HG03135 (cell line): Measurements from ENCODE around the gene CRYGN.

Experiments
- ATAC-seq: cut with Tn5 transposase; IDR thresholded peaks from one replicate; pipeline ENCODE4 v1.9.1; 2021; ENCODE audit warnings: mild to moderate bottlenecking, moderate library complexity; ENCODE audit not compliant: unreplicated experiment

Gene CRYGN, protein sequence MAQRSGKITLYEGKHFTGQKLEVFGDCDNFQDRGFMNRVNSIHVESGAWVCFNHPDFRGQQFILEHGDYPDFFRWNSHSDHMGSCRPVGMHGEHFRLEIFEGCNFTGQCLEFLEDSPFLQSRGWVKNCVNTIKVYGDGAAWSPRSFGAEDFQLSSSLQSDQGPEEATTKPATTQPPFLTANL

DNA sequence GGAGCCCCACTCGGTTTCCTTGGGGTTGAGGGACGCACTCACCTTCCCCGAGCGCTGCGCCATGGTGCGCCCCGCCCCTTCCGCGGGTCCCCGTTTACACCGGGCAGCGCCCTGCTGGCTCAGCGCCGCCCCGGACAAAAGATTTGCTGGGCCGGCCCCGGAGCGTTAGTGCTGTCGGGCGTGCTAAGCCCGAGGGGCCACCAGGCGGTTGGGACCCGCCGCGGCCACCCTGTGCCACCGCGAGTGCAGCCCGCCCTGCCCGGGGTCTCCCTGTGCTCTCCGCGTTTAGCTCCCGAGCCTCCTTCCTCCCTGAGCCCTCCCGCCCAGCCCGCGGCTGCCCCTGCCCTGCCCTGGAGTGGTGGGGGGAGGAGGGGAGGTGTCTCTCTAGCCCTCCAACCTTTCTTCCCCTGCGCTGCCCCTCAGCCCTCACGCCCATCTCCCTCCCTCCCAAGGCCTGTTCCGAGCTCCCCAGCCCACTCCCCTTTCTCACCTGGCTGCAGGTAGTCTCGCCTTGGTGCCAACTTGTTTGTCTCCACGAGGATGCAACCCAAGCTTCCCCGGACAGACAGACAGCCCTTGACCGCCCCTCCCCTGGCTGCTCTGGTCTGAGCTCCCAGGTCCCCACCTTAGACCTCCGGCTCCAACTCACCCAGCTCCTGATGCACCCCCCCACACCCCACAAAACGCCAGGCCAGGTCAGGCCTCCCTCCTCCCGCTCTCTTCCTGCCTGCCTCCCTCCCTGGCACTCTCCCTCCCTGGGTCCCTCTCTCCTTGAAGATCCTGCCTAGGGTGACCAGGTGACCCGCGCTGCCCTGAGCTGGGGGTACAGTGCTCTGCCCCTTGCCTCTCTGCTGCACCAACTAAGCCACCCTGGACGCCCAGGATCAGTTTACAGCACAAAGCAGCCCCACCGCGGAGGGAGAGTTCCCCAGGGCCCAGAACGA is at the start of gene CRYGN:
CRYGN (minus strand) TSS at position 287 of the 944 bp plus-strand sequence; CDS start at position 63, 224 bp downstream.
- ATAC-seq = no peak

DNA sequence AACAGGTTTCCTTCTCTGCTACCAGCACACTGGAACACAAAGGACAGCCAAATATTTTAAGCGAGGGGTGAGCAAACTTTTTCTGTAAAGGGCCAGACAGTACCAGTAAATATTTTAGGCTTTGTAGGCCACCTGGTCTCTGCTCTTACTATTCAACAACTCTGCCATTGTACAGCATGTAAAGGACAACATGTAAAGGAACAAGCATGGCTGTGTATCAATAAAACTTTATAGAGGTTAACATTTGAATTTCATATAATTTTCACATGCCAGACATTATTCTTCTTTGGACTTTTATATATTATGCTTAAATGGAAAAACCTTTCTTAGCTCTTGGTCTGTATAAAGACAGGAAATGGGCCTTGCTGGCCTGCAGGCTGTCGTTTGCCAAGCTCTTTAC is 49.6 kb upstream of the CRYGN start:
- ATAC-seq = no peak

DNA sequence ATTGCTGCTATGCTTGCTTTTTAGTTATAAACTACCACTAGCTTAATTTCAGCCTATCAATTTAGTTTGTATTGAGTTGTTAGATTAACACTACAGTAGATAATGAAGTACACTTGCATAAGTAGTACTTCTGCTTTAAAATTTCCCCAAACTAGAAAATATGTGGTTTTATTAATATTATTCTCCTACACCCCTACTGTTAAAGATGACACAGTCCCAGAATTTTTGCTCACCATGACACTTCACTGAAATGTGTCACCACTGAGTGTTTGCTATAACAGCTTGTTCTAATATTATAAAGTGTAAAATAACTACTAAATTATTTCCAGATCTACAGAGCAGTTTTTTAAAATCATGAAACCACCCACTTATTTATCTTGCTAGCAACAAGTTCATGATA is 48.2 kb upstream of the CRYGN start:
- ATAC-seq = no peak

DNA sequence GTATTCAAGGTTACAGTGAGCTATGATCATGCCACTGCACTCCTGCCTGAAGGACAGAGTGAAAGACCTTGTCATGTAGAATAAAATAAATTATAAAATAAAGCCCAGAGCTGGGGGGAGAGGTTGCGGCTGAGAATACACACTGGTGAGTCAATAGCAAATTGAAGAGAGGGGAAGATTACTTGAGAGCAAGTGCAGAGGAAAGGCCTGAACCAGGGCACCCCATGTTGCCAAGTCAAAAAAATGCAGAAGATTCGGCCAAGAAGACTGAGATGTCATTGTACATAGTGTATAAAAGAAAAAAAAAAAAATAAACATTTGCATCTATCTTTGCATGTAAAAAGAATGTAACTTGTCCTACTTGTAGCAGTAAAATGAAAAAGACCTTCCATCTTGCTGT is 47.3 kb upstream of the CRYGN start:
- ATAC-seq = no peak

DNA sequence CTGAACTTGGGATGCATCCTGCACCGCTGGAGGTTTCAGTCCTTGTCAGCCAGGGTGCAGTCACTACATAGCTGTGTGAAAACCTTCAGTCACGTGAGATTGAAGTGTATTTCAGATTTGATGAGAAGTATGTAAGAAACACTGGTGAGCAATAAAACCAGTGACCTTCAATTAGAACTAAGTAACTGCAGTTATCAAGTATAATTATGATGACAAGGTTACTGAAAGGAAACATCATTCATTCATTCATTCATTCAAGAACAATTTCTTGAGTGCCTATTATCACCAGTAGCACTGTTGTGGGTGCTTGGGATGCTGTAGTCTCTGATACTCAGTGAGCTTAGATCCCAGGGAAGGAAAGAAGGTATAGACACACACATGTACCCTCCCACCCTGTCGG is 46.1 kb upstream of the CRYGN start:
- no peak for ATAC-seq

DNA sequence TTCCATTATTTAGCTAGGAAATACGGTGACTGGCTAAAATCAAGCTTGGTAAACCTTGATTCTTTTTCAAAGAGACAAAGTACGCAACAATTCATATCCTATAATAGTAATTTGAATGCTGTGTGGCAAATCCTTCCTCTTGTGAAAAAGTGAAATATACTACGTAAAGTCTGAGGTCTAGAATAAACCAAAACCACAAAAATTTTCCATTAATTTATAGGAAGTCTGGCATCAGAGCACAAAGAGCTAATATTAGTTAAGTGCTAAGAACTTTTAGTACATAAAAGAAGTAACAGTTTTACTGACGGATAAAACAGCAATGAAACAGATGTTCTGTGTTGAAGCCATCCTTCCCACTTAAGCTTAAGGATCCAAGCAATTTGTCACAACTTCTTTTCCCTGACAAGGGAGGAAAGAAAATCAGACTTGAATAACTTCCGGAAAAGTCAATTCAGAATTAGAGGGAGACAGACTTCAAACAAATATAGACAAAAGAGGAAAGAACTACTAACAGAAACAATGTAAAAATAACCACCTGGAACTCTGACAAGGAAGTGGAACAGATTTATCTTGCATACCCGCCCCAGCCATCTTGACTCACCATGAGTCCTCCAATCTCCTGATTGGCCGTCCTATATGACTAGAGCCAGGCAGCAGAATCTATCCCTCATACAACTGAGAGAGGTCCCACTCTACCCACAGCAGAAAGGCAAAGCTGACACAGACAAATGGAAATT is 45.2 kb upstream of the CRYGN start:
- ATAC-seq = no peak

DNA sequence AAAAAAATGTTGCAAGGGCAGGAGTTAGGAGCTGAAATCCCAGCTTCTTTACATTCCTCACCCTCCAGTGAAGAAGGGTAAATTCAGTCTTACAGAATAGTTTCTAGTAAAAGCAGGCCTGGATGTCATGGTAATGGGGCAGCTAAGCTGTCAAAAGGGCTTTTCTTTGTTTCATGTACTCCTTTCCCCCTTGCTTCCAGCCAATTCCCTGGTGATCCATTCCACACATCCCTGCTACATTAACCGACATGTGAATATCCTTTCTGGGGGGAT is 43.7 kb upstream of the CRYGN start:
- no peak for ATAC-seq

DNA sequence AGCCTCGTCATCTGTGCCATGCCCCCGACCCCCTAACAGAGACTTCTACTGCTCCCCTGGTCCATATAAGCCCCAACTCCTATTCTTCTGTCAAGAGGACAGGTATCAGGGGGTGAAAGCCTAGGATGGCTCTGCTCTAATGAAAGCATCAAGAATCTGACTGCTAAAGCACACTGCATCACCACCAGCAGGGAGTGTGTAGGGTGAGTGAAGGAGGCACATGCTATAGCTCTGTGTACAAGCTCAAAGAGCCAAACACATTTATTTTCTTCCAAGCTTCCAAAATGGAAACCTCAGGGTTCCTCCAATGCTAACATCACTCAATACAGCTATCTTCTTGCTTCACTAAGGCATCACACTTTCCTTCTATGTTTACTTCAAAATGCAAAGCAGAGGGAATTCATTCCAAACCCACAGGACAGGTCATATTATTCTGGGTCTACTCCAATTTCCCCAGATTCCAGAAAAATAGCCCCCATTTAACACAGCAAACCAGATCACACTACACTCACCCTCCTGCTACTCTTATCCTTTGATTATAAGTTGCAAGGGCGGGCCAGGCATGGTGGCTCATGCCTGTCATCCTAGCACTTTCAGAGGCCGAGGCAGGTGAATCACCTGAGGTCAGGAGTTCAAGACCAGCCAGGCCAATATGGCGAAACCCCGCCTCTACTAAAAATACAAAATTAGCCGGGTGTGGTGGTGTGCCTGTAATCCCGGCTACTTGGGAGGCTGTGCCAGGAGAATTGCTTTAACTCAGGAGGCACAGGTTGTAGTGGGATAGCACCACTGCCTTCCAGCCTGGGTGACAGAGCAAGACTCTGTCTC is 43.2 kb upstream of the CRYGN start:
- no peak for ATAC-seq

DNA sequence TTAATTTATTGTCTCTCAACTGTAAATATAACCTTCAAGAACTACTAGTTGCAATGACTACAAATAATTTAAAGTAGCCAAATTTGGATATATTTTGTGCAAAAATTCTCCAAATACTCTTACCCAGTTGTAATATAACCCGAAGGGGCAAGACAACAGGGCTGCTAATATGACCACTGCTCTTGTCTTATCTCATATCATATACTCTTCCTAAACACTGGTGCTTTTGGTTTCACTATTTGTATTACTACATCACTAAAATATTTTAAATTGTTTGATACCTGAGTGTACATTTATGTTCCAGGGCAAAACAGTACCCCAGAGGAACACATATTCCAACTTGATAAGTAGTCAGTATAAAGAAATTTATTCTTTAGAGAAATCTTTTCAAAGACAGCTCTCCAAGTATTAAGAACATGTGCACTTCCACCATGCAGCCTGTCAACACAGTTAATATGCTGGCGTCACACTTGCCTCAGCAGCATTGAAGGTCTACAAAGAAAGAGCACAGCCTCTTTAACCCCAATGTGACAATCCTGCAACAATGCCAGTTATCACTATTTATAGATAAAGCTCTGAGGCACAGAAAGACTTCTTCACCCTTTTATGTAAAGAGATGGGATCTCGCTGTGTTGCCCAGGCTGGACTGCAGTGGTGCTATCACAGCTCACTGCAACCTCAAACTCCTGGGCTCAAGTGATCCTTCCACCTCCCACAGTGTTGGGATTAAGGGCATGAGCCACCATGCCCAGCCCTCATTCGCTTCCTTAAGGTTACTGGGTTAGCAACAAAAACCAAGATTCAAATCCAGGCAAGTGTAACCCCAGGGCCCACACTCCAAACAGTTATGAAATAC is 41.9 kb upstream of the CRYGN start:
- ATAC-seq = no peak

DNA sequence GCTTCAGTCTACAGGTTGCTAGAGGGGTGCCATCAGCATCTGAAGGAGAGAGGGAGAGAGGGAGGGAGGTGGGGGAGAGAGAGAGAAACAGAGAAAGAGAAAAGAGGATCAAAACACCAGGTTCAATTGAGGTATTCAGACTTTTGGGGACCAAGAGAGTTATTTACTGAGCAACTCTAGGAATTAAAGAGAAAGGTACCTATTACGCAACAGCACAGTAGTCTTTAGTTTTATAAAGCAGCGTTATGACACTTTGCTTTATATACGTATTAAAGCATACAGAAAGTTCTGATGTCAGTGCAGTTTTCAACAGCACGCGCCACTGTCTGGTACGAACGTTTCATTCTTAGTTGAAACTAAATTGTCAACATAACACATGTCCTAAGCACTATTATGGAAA is 37.9 kb upstream of the CRYGN start:
- no peak for ATAC-seq

DNA sequence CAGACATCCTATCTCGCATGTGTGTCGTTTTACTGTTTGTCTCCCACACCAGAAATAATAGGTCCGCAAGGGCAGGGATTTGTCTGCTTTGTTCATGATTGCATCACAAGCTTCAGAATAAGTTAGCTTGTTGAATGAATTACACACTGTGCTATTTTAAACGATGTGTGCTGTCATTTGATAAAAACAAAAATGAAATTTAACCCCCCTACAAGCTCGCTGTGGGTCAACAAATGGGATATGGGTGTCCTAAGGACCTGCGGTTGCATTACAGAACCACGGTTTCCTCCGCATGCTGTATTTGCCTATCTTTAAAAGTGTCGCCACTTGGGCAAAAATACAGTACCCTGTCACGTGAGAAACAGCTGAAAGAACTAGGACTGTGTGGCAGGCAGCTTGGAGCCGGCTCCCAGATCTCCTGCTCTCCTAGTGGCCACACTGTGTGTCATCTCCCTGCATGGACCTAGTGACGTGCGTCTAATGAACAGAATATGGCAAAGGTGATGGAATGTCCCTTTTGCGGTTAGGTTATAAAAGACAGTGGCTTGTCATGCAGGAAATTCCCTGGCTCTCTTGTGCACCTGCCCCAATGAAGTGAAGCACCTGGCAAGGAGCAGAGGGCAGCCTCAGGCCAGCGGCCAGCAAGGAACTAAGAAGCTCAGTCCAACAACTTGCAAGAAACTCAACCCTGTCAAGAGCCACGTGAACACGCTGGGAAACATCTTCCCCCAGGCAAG is 32.9 kb upstream of the CRYGN start:
- ATAC-seq = no peak

DNA sequence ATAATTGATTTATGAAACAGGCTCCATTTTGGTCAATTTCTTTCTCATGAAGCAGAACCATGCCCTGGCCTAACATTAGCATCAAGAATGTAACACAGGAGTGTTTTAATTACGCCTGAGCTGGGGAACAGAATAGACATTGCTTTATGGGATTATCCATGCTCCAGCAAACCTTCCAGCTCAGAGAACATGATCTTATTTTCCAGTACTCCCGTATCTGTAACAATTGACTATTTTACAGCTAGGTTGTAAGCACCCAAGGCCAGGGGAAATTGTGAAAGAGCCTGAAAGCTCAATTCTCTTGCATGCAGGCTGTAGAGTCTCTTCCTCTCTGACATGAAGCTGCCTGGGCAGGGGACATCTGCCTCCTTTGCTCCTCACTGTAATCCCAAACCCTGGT is 30.8 kb upstream of the CRYGN start:
- no peak for ATAC-seq

DNA sequence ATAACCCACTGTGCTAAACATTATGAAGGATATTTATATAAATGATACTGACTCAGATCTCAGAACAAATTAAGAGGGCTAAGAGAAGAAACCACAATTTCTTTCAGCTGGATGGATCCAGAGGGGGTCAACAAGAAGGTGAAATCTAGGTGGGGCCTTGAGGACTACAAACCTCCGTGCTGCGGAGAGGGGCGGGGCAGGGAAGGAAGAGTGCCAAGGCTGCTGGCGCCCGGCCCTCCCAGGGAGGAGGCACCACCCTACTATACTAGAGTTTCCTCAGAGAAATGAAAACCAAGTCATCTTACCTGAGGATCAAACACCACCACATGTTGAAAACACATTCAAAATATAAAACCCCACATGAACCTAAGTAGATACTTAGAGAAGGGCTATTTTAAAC is 29.3 kb upstream of the CRYGN start:
- no peak for ATAC-seq

DNA sequence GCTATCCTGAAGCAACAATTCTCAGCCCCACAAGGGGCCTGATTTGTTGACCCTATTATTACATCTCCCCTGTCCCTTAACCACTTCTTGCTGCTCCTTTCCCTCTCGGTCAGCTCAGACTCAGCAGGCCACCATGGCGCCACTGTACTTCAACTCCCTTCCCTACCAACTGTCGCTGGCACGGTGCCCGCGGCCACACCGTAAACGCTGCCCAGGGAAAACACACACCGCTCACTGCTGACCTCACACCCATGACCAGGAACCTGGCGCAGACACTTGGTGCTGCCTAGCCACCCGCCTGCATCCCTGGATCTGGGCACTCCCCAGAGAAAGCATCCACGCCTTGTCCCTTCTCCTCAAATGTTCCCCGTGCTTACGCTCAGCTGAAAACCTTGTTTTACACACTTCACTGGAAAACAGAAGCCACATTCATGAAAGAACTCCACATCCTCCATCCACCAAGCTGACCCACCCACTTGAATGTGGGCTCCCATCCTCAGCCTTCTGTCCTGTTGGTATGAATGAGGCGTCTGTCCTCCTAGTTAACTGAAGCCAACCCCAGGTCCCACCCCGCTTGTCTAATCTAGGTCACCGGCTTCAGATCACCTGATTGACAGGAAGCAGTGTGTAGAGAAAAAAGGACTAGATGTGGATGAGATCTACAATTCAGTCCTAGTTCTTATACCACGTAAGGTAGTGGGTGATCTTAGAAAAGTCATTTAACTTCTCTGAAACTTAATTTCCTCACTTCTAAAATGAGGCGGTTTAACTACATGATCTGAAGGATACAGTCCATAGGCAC is 28.5 kb upstream of the CRYGN start:
- ATAC-seq = no peak

DNA sequence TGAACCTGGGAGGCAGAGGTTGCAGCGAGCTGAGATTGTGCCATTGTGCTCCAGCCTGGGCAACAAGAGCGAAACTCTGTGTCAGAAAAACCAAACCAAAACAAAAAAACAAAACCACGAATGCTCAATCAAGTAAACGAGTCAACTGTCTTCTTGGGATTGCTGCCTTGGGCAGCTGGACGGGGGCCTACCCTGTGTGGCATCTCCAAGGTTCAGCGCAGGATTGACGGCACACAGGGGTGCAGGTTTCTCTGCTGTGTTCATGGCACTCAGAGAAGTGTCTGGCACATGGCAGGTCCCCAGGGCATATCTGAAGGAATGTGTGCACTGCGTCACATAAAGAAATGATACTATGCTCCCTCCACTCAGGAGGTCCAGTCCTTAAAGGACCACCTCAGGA is 25.2 kb upstream of the CRYGN start:
- ATAC-seq = no peak

DNA sequence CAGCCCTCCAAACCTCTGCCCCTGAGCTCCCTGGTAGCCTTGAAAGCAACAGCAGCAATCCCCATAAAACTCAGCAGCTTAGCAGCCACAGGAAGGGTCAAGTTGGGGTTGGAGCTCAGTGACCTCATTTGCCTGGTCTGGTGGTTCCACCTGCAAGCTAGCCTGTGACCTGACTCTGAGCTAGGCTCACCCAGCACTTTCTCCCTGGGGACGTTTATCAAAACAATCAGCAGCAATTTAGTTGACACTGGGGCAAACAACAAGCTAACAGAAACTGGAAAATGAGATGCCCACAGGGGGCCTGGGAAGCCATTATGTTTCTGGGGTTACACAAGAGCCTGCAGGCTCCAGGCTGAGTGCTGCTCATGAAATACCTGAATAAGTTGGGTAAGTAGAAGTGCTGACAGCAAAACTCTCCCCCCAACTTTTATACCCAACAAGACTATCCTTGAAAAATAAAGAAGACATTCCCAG is 22.4 kb upstream of the CRYGN start:
- ATAC-seq = no peak

DNA sequence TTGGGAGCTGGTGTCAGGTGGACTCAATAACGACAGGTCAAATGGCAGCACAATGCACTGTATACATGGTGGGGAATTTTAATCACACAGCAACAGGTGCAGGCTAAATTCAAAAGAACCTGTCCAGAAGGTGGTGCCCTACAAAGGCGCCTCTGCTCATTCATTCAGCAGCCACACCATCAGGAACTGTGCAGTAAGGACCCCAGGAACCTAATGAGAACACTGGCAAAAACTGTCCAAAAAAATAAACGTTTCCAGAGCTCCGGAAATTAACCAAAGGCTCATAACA is 21.9 kb upstream of the CRYGN start:
- ATAC-seq = no peak

DNA sequence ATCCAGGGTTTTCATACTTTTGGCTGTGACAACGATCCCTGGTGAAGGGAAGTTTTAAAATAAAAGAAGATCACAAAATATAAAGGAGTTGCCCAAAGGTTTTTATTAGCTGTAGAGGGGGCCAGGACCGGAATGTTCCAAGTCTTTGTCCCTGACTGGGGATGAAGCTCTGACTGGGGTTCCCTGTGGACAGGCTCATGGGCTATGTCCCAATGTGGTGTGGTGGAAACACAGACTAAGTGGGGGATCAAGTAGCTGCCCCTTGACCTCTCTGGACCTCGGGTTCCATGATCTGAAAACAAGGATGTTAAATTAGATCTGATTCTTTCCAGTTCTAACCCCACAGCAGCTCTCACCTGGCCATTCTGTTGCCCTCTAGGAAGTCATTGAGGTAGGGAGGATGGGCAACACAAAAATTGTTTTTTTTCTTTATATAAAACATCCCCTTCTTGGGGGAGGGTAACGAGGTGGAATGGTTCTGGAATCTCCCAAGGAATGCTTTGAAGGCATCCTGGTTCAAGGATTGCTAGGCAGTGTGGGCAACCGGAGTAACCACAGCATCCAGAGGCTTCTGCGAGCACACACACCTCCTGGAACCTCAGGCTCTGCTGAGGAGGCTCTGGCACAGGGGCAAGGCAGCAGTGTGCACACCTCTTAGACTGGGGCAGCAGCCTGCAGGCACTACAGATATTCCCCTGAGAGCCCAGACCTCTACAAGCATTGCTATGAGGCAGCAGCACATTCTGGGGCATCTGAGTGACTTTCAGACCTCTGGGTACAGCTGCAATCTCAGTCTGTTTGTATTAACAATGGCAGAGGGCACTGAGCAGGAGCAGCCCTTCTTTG is 21.4 kb upstream of the CRYGN start:
- no peak for ATAC-seq
